GM19467 (cell line): ENCODE results near the gene CPED1.
"Not testable (repeated sequence)": the region's sequence is repeated elsewhere in the genome, so short reads cannot be mapped to it uniquely, and the experiment has no call there.

Experiments used
- ATAC-seq: cut with Tn5 transposase; IDR thresholded peaks from one replicate; pipeline ENCODE4 v1.9.1; 2021; ENCODE audit warnings: mild to moderate bottlenecking, moderate library complexity; ENCODE audit not compliant: unreplicated experiment

The CPED1 gene

GRCh38 chr7:121273467-121274167 lies 285.1 kb downstream of the CPED1 start:
- no peak for ATAC-seq

GRCh38 chr7:121274467-121274866 lies 286.0 kb downstream of the CPED1 start:
- no peak for ATAC-seq

GRCh38 chr7:121275204-121275603 lies 286.7 kb downstream of the CPED1 start:
- no peak for ATAC-seq

GRCh38 chr7:121276313-121276712 lies 287.8 kb downstream of the CPED1 start:
- no peak for ATAC-seq

- peak; percentile 99 for ATAC-seq
Observed at GRCh38 chr7:121278120-121279021, 289.9 kb downstream of the CPED1 start.

GRCh38 chr7:121279060-121279620 lies 290.6 kb downstream of the CPED1 start:
- no peak for ATAC-seq

GRCh38 chr7:121279822-121280221 lies 291.3 kb downstream of the CPED1 start:
- no peak for ATAC-seq

GRCh38 chr7:121280656-121281055 lies 292.1 kb downstream of the CPED1 start:
- ATAC-seq: no peak

GRCh38 chr7:121282129-121282528 lies 293.6 kb downstream of the CPED1 start:
- no peak for ATAC-seq

GRCh38 chr7:121285066-121285667 lies 296.7 kb downstream of the CPED1 start:
- ATAC-seq: no peak

GRCh38 chr7:121286186-121286585 lies 297.7 kb downstream of the CPED1 start:
- ATAC-seq: no peak

- ATAC-seq: no peak
Observed at GRCh38 chr7:121286742-121287734, 298.5 kb downstream of the CPED1 start.

- ATAC-seq: no peak
Observed at GRCh38 chr7:121288894-121289293, 300.4 kb downstream of the CPED1 start.

GRCh38 chr7:121289930-121290329 lies 301.4 kb downstream of the CPED1 start:
- ATAC-seq: not testable (repeated sequence)

- no peak for ATAC-seq
Observed at GRCh38 chr7:121294448-121294992, 306.0 kb downstream of the CPED1 start.

GRCh38 chr7:121297843-121298242 lies 309.3 kb downstream of the CPED1 start:
- no peak for ATAC-seq

- ATAC-seq: no peak
Observed at GRCh38 chr7:121298831-121299239, 310.3 kb downstream of the CPED1 start.

- no peak for ATAC-seq
Observed at GRCh38 chr7:121300685-121301420, 312.3 kb downstream of the CPED1 start.
